PC-9 (cell line): ENCODE measurements around the gene ACOXL. TPM values are rescaled to one million over a fixed set of nuclear protein-coding genes. Genes with fewer than 3 reads are reported as not detected.

Source experiments
- BruUV-seq: library from RNA; stranded (reverse); fragments of 400-500 nt; replicated peaks from 2 replicates; lab custom pipeline; 2021; lab: Mats Ljungman, UMichigan
- CTCF ChIA-PET: fragments of 300-600 bp; sonication (Branson Sonifier 250); formaldehyde crosslinking; loops from one replicate; lab custom pipeline; 2022; ENCODE audit warnings: antibody characterized with exemption; lab: Charles Lee
- POLR2A ChIA-PET: fragments of 300-600 bp; sonication (Branson Sonifier 250); formaldehyde crosslinking; loops from one replicate; lab custom pipeline; 2022; ENCODE audit warnings: antibody characterized with exemption; ENCODE audit not compliant: unreplicated experiment; lab: Charles Lee
- DNase-seq, 2 experiments: peaks; one replicate each; pipeline versions ENCODE4 v3.0.0 to v3.0.0-alpha.2; 2015 to 2022; ENCODE audit warnings: mixed read lengths in 1 of 2
- H2AFZ ChIP-seq: fragments of 200-600 bp; sonication (generic); 2 replicates; pipeline ENCODE4 v1.8.1; 2017; ENCODE audit warnings: antibody characterized with exemption
- H3F3A ChIP-seq: fragments of 200-600 bp; sonication (generic); 2 replicates; pipeline ENCODE4 v1.8.1; 2017; ENCODE audit warnings: antibody characterized with exemption, mild to moderate bottlenecking, low read depth; ENCODE audit not compliant: insufficient read depth
- H3K27ac ChIP-seq: fragments of 200-600 bp; sonication (generic); 2 replicates; pipeline ENCODE4 v1.6.1; 2016; ENCODE audit warnings: mixed run types
- H3K27me3 ChIP-seq: fragments of 200-600 bp; sonication (generic); 2 replicates; pipeline ENCODE4 v1.6.1; 2016; ENCODE audit warnings: low read depth, mixed run types; ENCODE audit not compliant: insufficient read depth
- H3K36me3 ChIP-seq: fragments of 200-600 bp; sonication (generic); 2 replicates; pipeline ENCODE4 v1.6.1; 2016; ENCODE audit warnings: low read depth, mixed run types
- H3K4me1 ChIP-seq: fragments of 200-600 bp; sonication (generic); replicated peaks from 2 replicates; pipeline ENCODE4 v1.6.1; 2016; ENCODE audit warnings: mixed run types; ENCODE audit not compliant: insufficient read depth
- H3K4me2 ChIP-seq: fragments of 200-600 bp; sonication (generic); 2 replicates; pipeline ENCODE4 v1.6.1; 2017; ENCODE audit warnings: mixed run types
- H3K4me3 ChIP-seq: fragments of 200-600 bp; sonication (generic); 2 replicates; pipeline ENCODE4 v1.6.1; 2016; ENCODE audit warnings: mixed run types
- H3K79me2 ChIP-seq: fragments of 200-600 bp; sonication (generic); 2 replicates; pipeline ENCODE4 v1.6.1; 2017; ENCODE audit warnings: low read depth, mixed run types
- H3K9me2 ChIP-seq: fragments of 200-600 bp; sonication (generic); 2 replicates; pipeline ENCODE4 v1.8.1; 2017; ENCODE audit warnings: mild to moderate bottlenecking; ENCODE audit not compliant: insufficient read depth
- H3K9me3 ChIP-seq: fragments of 200-600 bp; sonication (generic); 2 replicates; pipeline ENCODE4 v1.8.1; 2016; ENCODE audit warnings: low read depth; ENCODE audit not compliant: insufficient read depth
- H4K20me1 ChIP-seq: fragments of 200-600 bp; sonication (generic); 2 replicates; pipeline ENCODE4 v1.8.1; 2017; ENCODE audit not compliant: insufficient read depth
- CTCF ChIP-seq: fragments of 200-600 bp; sonication (generic); conservative IDR thresholded peaks from 2 replicates; pipeline ENCODE4 v1.6.1; 2017; ENCODE audit warnings: mixed run types, antibody characterized with exemption, mild to moderate bottlenecking, moderate library complexity
- EZH2 ChIP-seq: fragments of 200-600 bp; sonication (generic); IDR thresholded peaks from 2 replicates; pipeline ENCODE4 v1.8.0; 2017; ENCODE audit warnings: antibody characterized with exemption, low read depth
- intact Hi-C: fragments of 100-400 bp; cut with micrococcal nuclease; formaldehyde crosslinking; loops from one replicate; pipeline ENCODE4 v1.10.0; 2022; ENCODE audit not compliant: unreplicated experiment
- total RNA-seq: library from RNA; stranded (reverse); gene quantifications from 2 replicates; pipeline ENCODE4 v1.2.3, GENCODE V29; 2021

The ACOXL gene
- total RNA-seq, 1 experiment from 2014 or later = 10.7 TPM

DNA sequence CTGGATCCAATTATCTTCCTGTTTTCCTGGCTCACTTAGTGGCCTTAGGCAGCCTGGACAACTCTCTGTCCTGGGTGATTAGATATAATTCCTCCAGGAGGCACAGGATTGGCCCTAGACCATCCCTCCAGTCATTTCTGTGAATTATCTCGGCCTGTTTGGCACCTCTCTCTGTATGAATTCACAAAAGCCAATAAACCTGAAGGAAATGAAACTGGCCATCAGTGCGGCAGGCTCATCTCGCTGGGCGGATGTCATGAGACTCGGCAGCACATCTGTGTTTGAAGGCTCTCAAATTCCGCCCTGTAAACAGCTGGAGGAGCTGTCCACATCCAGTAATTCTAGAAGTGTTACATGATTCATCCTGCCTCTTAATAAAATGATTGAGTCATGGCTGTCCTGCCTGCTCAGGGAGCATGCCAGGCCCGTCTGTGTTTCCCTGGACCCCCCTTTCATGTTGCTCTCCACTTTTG is 38.6 kb downstream of the ACOXL start:
- Histone ChIP-seq H3K79me2 (no peaks in the 10 kb centered on the region), H3K4me3 (no peak overlapping the region), H3K36me3 (no peaks in the 10 kb centered on the region), H3K27ac (no peak overlapping the region), H2AFZ (no peak overlapping the region), H3K27me3 (no peaks in the 10 kb centered on the region), H3F3A (no peaks in the 10 kb centered on the region), H3K9me2 (no peaks in the 10 kb centered on the region), H3K4me2 (no peak overlapping the region), H4K20me1 (no peaks in the 10 kb centered on the region), H3K9me3 (no peaks in the 10 kb centered on the region), H3K4me1 (no peaks in the 10 kb centered on the region)
- no peak for TF ChIP-seq EZH2
- no peak for TF ChIP-seq CTCF
- ChIA-PET CTCF (no interaction called here), POLR2A (no interaction called here)
- no peak for DNase-seq
- BruUV-seq = no TSS peak
- intact Hi-C loops = no loop called here

DNA sequence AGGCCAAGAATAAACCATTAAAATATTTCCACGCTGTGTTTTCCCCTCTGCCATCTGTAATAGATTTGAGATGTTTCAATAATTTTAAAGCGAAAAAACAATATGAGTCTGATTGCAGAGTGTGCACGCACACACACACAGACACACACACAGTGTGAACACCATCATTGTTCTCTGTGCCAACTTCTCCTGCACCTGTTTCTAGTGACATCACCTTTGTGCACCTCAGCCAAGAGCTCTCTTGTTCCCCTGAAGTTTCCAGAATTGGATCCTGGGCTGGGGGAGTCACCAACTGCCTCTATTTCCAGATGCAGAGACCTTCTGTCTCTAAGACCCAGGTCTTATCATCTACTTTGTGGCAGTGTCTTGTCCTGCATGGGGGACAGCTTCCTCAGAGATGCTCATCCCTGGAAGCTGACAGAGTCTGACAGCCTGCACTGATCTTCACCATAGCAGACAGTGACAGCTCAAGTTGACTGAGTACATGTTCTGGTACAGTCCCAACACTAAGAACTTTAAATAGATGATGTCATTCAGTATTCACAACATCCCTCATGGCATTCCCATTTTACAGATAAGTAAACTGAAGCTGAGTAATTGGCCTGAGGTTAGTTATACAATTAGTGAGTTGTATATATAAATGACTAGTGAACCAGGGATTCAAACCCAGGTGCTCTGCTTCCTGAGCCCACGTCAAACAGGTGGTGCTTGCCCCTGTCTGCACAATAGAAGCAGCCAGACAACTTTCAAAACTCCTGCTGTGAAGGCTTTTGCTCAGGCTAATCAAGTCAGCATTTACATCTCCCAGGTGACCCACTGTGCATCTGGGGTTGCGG is 39.4 kb downstream of the ACOXL start:
- ChIA-PET POLR2A (no interaction called here), CTCF (interaction anchor here (0.6 kb wide), 2 partner anchors 40 to 259 kb away, joined by 3 read pairs; no protein-coding TSS in a partner anchor)
- BruUV-seq = no TSS peak
- Histone ChIP-seq H3K9me3 (no peaks in the 10 kb centered on the region), H3F3A (no peaks in the 10 kb centered on the region), H3K4me3 (no peak overlapping the region), H3K79me2 (no peaks in the 10 kb centered on the region), H4K20me1 (no peaks in the 10 kb centered on the region), H3K36me3 (no peaks in the 10 kb centered on the region), H2AFZ (no peak overlapping the region), H3K27me3 (no peaks in the 10 kb centered on the region), H3K4me2 (no peak overlapping the region), H3K4me1 (no peaks in the 10 kb centered on the region), H3K27ac (no peak overlapping the region), H3K9me2 (no peaks in the 10 kb centered on the region)
- TF ChIP-seq EZH2 = no peak
- intact Hi-C loops = no loop called here
- no peak for DNase-seq

GRCh38 chr2:110772383-110772755 is 40.0 kb downstream of the ACOXL start:
- Histone ChIP-seq H4K20me1 (no peaks in the 10 kb centered on the region), H3K9me3 (no peaks in the 10 kb centered on the region), H2AFZ (no peak overlapping the region), H3K4me2 (no peak overlapping the region), H3K4me3 (no peak overlapping the region), H3K27ac (no peak overlapping the region), H3K79me2 (no peaks in the 10 kb centered on the region), H3K27me3 (no peaks in the 10 kb centered on the region), H3K36me3 (no peaks in the 10 kb centered on the region), H3F3A (no peaks in the 10 kb centered on the region), H3K9me2 (no peaks in the 10 kb centered on the region), H3K4me1 (no peaks in the 10 kb centered on the region)
- CTCF ChIA-PET = interaction anchor here (0.6 kb wide), 1 partner anchor 40 kb away, joined by 3 read pairs; no protein-coding TSS in a partner anchor
- no TSS peak for BruUV-seq
- DNase-seq = no peak
- POLR2A ChIA-PET = no interaction called here
- TF ChIP-seq EZH2 (no peak), CTCF (no peak)
- intact Hi-C loops = no loop called here
